Middle frontal gyrus (tissue), 1 donor: ENCODE data around the gene USP25.

Experiments
- DNase-seq: peaks from one replicate; pipeline ENCODE4 v3.0.0-alpha.2; 2015; ENCODE audit warnings: low spot score; ENCODE audit errors: extremely low spot score

The USP25 gene

GRCh38 chr21:15729674-15730483, at the start of gene USP25:
USP25 (plus strand) TSS chr21:15729982; CDS start chr21:15730394, 412 bp downstream.
- peak; percentile 56 for DNase-seq

GRCh38 chr21:15682186-15682895, 47.4 kb upstream of the USP25 start:
- DNase-seq: no peak

- DNase-seq: no peak
These were observed 46.8 kb upstream of the USP25 start for GRCh38 chr21:15682977-15683376.

DNA sequence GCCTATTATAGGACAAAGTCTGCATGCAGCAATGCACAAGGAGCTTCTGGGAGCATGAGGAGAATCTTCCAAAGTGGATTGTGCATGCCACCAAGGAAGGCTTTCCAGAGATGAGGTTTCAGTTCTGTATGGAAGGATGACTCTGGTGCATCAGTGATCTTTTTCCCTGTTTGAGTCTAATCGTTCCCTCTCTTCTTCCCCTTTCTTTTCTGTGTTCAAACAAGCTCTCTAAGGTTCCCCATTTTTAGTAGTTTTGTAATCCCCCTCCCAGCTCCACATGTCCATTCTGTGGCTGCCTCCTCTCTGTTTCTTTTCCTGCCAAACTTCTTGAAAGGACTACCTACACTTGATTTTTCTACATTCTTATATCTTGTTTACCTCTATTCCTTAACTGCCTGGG, 43.3 kb upstream of the USP25 start:
- no peak for DNase-seq

DNA sequence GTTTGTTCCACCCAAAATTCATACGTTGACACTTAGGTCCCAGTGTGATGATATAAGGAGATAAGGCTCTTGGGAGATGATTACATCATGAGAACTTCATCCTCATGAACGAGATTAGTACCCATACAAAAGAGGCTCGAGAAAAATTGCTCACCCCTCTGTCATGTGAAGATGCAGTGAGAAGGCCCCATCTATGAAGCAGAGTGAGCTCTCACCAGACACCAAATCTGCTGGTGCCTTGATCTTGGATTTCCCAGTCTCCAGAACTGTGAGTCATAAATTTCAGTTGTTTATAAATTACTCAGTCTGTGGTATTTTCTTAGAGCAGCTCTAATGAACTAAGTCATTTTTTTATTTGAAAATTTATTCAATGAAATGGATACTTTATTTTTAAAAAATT, 42.6 kb upstream of the USP25 start:
- DNase-seq: no peak

DNA sequence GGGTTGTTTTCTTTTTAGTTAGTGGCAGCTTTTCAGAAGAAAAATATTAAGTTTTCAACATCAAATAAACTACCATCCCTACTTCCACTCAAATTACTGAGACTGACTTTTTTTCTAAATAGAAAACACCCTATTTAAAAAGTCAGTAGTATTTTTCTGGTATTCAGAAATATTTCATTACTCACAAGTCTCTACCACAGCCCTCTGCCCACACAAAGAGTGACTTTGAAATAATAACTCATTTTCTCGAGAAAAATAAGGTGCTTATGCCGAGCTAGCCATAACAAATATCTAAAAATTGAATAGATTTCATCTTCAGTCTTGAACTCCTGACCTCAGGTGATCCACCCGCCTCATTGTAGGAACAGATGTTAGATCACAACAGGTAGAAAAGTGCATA, 41.8 kb upstream of the USP25 start:
- no peak for DNase-seq

- DNase-seq: no peak
These were observed 41.0 kb upstream of the USP25 start for GRCh38 chr21:15688809-15689208.

GRCh38 chr21:15692711-15693110, 37.1 kb upstream of the USP25 start:
- DNase-seq: no peak

DNA sequence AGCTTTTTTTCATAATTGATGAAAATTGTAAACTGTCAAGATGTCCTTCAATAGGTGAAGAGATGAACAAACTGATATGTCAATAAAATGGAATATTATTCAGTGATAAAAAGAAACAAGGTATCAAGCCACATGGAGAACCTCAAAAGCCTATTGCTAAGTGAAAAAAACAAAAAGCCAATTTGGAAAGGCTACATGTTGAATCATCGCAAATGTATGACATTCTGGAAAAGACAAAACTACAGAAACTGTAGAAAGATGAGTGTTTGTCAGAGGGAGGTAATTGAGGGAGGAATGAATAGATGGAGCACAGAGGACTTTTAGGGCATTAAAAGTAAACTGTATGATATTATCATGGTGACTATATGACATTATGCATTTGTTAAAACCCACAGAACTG, 34.5 kb upstream of the USP25 start:
- no peak for DNase-seq

DNA sequence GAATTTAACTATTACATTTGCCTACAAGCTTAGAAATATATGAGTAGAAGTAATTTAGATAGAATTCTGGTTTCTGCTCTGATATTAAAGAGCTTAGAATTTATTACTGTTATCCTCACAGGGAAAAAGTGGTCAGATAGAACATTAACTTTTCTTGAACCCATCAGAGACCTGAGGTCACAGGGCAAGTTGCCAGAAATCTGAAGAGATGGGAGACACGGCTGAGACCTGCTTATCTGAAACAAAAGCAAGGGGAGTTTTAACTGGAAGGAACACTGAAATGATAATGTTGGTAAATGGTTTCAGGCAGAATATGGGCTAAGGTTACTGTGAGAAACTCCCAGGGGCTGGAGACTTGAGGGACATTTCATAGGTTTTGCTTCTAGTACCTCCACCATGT, 28.0 kb upstream of the USP25 start:
- no peak for DNase-seq

DNA sequence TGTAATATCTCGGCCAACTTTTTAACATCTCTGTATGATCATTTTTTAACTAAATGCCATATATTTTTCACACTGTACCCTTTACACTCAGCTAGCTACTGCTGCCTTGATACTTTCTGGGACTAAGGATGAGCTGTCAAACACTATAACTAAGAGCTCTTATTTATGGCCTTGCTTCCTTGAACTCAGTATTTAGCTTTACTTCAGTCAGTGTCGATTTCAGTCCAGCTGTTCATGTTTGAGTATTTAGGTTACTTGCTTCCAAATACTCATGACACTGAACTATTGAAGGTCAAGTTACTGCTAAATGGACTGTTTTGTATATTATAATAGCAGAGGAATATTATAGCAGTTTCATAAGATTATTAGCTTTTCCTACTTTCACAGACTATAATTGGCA, 25.9 kb upstream of the USP25 start:
- no peak for DNase-seq

DNA sequence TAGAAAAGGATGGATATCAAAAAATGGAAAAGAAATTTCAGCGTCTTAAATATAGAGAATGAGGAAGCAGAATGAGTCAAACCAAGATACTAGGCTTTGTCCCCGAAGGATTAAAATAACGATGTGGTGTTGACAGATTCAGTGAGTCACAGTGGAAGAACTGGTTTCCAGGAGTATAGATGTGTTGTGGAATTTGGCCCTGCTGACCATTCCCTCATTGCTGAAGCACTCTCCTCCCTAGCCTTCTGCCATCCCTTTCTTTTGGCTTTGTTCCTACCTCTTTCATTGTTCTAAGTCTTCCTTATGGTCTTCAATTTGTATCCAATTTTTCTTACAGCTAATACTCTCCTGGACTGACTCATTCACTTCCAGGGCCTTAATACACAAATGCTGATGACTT, 23.1 kb upstream of the USP25 start:
- DNase-seq: no peak

DNA sequence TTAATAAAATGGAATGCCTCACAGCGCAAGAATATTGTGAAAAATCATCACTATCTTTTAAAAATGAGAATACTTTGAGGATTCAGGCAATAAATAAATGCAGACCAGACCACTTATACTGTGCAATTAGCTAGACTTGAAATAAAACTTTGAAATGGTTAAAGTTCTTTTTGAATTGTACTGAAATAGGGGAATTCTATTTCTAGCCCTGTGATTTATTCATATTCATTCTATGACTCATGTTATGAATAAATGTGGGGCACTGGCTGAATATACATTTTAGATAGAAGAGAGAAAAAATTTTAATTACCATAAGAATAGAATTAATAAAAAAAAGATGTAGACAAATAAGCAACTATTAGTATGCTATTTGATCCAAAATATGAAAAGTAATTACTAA, 16.4 kb upstream of the USP25 start:
- DNase-seq: no peak

DNA sequence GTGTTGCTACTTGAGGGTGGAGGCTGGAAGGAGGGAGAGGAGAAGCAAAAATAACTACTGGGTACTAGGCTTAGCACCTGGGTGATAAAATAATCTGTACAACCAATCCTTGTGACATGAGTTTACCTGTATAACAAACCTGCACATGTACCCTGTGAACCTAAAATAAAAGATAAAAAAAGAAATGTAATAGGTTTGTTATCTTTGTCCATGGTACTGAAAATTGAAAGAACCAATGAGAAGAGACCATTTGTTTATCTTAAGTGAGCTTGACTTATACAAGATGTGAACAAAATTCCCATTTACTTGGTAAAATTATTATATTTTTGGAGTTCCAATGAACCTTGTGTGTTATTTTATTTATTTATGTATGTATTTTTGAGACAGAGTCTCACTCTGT, 11.1 kb upstream of the USP25 start:
- DNase-seq: no peak

DNA sequence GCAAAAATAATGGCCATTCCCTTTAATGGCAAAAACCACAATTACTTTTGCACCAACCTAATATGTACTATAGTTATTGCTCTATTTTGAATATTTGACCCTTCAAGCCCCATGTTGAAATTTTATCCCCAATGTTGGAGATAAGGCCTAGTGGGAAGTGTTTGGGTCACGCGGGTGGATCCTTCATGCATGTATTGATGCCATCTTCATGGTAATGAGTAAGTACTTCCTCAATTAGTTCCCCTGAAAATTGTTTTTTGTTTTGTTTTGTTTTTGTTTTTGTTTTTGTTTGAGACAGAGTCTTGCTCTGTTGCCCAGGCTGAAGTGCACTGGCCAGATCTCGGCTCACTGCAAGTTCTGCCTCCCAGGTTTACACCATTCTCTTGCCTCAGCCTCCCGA, 9.8 kb upstream of the USP25 start:
- no peak for DNase-seq

GRCh38 chr21:15722591-15723324, 7.0 kb upstream of the USP25 start:
- DNase-seq: no peak

GRCh38 chr21:15725949-15726348, 3.8 kb upstream of the USP25 start:
- no peak for DNase-seq

DNA sequence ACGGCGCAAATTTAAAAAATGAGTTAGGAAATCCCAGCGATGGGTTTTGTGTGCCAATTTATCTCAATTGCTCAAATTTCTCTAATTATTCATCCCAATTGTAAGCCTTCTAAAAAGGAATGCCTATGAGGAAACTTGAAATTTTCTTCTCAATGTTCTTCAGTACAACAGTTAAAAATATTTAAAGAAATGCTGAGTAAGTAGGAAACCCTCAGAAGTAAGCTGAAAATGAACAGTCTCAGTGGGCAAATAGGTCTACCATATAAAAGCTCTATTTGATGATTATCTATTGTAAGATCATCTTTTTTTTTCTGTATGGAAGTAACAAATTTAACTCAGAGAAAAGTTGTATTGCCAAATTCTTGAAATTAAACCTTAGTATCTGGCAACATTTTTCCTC, 1.7 kb upstream of the USP25 start:
- DNase-seq: no peak

- no peak for DNase-seq
These were observed 472 bp upstream of the USP25 start for GRCh38 chr21:15729346-15729673.

DNA sequence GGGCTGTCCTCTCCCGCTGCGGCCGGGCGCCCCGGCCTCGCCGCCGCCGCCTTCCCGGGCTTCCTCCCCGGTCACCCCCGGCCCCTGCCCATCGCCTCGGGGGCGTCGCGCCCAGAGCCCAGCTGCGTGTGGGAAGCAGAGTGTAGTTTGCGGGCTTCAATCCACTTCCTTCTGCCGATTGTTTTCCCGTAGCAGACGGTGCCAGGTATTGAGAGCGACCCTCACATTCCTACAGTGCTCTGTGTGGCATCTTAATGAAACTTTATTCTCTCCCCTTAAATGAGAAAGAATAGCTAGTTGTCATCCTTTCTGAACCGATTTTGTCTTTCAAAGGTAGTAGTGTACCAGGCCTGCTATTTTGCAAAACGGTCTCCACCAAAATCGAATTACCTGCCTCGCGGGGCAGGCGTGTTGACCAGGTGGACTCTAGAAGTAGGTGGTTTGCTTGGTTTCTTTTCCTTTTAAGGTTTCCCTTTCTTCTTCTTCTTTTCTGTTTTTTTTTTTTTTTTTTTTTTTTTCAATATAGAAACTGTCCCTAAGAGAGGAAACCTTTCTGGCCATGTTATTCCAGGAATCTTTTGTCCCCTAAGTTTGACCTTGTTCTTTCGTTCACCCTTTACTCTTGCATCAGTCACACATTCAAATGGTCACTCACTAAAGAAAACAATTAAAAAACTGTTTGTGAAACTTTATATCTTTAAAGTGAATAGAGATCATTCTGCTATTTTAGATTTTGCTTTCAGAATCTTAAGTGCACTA, 881 bp downstream of the USP25 start:
- no peak for DNase-seq

DNA sequence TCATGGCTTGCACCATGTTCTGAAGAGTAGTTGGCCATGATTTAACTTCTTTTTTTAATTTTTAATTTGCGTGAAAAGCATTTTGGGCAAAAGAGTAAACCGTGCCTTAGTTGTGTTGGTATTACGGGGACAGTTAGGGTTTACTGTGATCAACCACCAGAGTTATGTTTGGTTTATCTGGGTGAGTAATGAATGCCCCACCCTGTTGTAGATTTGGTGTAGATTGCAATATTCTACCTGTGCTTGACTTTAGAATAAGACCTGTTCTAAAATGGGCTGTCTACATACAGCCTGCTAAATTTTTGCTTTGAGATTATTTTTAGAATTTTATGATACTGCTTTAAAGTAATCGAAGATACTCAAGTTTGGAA, 1.4 kb downstream of the USP25 start:
- DNase-seq: no peak
